Astrocyte of the spinal cord (primary cell): Measurements from ENCODE around the gene MUC20.
"Not testable (repeated sequence)": the region's sequence is repeated elsewhere in the genome, so short reads cannot be mapped to it uniquely, and the experiment has no call there.

Experiments used
- DNase-seq: peaks from one replicate; pipeline ENCODE4 v3.0.0; 2011; ENCODE audit warnings: low read depth, low spot score
- H3K4me3 ChIP-seq: 2 replicates; pipeline ENCODE4 v1.5.1; 2011; ENCODE audit warnings: low read depth, mild to moderate bottlenecking, low read length, moderate library complexity
- in situ Hi-C: cut with HindIII; loops from 2 replicates; pipeline ENCODE4 v1.10.0; 2017; ENCODE audit warnings: low sequenced_read_pairs
- TF ChIP-seq, protein P1 (sequence below): IDR thresholded peaks from 2 replicates; pipeline ENCODE4 v1.5.1; 2012; ENCODE audit warnings: low read depth, mild to moderate bottlenecking, low read length, inconsistent platforms

MUC20 gene

DNA sequence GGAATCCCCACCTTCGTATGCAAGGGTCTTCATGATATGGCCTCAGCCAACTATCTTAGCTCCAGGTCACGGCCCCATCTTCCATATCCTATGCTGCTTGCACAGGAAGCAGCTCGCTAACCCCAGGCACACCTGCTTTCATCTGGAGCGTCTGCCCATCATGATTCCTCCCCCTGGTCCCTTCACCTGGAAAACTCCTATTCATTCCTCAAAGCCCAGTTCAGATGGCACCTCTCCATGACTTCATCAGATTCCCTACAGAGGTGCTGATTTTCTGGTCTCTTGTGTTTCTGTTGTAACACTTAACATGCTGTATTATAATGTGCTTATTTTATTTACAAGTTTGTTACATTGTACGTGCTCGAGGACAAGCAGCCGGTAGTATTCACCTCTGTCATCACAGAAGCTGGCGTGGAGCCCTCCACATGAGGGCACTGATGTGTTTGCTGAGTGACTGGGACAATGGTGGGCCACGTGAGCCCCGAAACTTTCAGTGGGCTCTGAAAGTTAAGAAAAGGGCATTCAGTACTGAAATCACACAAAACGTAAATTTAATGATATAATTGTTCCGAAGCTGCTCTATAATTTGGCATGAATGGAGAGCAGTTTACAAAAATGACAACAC, 16.2 kb downstream of the MUC20 start:
- TF ChIP-seq, protein P1, sequence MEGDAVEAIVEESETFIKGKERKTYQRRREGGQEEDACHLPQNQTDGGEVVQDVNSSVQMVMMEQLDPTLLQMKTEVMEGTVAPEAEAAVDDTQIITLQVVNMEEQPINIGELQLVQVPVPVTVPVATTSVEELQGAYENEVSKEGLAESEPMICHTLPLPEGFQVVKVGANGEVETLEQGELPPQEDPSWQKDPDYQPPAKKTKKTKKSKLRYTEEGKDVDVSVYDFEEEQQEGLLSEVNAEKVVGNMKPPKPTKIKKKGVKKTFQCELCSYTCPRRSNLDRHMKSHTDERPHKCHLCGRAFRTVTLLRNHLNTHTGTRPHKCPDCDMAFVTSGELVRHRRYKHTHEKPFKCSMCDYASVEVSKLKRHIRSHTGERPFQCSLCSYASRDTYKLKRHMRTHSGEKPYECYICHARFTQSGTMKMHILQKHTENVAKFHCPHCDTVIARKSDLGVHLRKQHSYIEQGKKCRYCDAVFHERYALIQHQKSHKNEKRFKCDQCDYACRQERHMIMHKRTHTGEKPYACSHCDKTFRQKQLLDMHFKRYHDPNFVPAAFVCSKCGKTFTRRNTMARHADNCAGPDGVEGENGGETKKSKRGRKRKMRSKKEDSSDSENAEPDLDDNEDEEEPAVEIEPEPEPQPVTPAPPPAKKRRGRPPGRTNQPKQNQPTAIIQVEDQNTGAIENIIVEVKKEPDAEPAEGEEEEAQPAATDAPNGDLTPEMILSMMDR: no peak
- no peak overlapping the region for H3K4me3 ChIP-seq
- DNase-seq: no peak
- in situ Hi-C loops: no loop called here

- DNase-seq, in situ Hi-C loops, H3K4me3 ChIP-seq: not testable (repeated sequence)
These were observed 17.0 kb downstream of the MUC20 start for GRCh38 chr3:195737782-195738181.

- in situ Hi-C loops: no loop called here
- TF ChIP-seq, protein P1: no peak
- no peak overlapping the region for H3K4me3 ChIP-seq
- DNase-seq: no peak
These were observed 17.7 kb downstream of the MUC20 start for GRCh38 chr3:195738274-195739044.

DNA sequence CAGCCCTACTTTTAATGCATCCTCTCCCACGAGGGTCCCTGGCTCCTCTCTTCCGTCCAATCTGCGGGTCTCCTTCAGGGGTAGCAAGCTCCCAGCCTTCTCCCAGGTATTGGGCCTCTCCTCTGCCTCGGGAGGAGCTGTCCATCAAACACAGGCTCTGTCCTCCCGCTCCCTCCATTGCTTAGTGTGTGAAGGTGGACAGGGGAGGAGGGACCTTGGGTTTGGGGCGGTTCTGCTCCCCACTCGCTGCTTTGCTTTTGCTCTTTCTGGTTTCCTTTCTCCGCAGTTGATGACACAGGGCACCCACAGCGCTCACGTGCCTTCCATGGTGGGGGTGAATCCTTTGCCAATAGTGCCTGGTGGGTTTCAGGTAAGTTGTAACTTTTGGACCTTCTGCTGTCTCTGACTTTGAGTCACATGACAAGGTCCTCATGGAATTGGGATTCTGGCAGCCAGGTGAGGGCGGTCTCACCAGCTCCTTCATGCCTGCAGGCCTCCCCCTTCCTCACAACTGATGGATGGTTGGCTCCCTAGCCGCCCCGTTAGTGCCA, 18.9 kb downstream of the MUC20 start:
- in situ Hi-C loops: no loop called here

GRCh38 chr3:195744437-195744836, 23.7 kb downstream of the MUC20 start:
- TF ChIP-seq, protein P1: no peak
- H3K4me3 ChIP-seq: no peak overlapping the region
- in situ Hi-C loops: no loop called here

More for the DNA sequence above, 18.9 kb downstream of the MUC20 start:
- TF ChIP-seq, protein P1: no peak
- no peak for DNase-seq
- H3K4me3 ChIP-seq: no peak overlapping the region

DNA sequence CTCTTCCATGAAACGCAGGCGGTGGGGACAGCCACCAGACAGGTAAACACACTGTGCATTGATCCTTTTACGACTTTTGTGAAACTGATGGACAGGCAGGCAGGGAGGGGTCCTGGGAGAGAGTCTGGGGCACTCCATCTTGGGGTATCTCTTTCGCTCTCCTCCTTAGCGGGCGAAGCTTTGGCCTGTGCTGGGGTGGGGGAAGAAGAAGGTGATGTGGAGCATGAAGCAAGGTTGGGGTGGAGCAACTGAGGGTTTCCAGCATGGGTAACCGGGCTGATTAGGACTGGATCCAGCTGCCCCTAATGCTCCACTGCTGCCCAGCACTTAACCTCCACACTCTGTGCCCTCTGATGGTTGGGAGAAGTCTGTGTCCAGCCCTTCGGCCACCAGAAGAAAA, 25.6 kb downstream of the MUC20 start:
- H3K4me3 ChIP-seq: no peak overlapping the region
- no peak for DNase-seq
- in situ Hi-C loops: no loop called here
- TF ChIP-seq, protein P1: no peak

More at GRCh38 chr3:195744437-195744836, 23.7 kb downstream of the MUC20 start:
- DNase-seq: no peak

DNA sequence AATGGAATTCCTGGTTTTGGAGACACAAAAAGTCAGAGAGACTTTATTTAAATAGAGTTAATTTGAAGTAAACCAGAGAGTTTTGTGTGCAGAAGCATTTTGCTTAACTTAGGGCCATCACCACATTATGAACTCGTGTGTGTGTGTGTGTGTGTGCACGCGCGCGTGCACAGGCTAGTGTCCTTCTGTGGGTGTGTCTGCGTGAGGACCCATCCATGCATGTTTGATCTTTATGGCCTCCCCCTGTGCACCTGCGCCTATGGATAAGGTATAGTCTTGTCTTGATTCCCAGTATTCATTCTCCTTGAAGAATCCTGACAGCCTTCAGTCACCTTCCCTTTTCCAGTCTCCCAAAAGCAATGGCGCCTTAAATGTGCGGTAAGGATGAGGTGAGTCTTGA, 26.0 kb downstream of the MUC20 start:
- TF ChIP-seq, protein P1: no peak
- no peak overlapping the region for H3K4me3 ChIP-seq
- DNase-seq: no peak
- in situ Hi-C loops: no loop called here
